Small intestine (tissue), 16 donors: ENCODE data around the gene TBCB. TPM values are rescaled to one million over a fixed set of nuclear protein-coding genes. Genes with fewer than 3 reads are reported as not detected.
A peak's percentile ranks its signal among the peaks of the same experiment; 100 is the strongest.
"Not testable (repeated sequence)": the region's sequence is repeated elsewhere in the genome, so short reads cannot be mapped to it uniquely, and the experiment has no call there.

Experiments used
- DNase-seq, 2 donors: peaks; one replicate each; pipeline versions ENCODE4 v3.0.0 to v3.0.0-alpha.2; 2013
- FAIRE-seq: peaks from 2 replicates; lab custom pipeline; 2012; peaks lifted over from hg19 to GRCh38; lab: Jason Lieb, UNC
- H3K27ac ChIP-seq, 3 donors: one replicate each; pipeline ENCODE4 v1.5.1; 2013; ENCODE audit warnings: low read length in 2 of 3, mild to moderate bottlenecking in 2 of 3, control low read depth in 1 of 3, inconsistent platforms in 1 of 3, low read depth in 1 of 3, moderate library complexity in 1 of 3
- H3K27me3 ChIP-seq, 3 donors: one replicate each; pipeline ENCODE4 v1.6.1; 2013; ENCODE audit warnings: low read length in 3 of 3, inconsistent platforms in 1 of 3; ENCODE audit not compliant: control insufficient read depth in 3 of 3, insufficient read depth in 3 of 3
- H3K36me3 ChIP-seq, 3 donors: one replicate each; pipeline ENCODE4 v1.6.1; 2013; ENCODE audit warnings: low read length in 3 of 3, inconsistent platforms in 1 of 3, low read depth in 1 of 3, mild to moderate bottlenecking in 1 of 3, moderate library complexity in 1 of 3; ENCODE audit not compliant: control insufficient read depth in 3 of 3, insufficient read depth in 2 of 3
- H3K4me1 ChIP-seq, 3 donors: one replicate each; pipeline ENCODE4 v1.6.1; 2013; ENCODE audit warnings: low read length in 2 of 3, inconsistent platforms in 1 of 3, low read depth in 1 of 3, mild to moderate bottlenecking in 1 of 3, moderate library complexity in 1 of 3; ENCODE audit not compliant: control insufficient read depth in 3 of 3, insufficient read depth in 2 of 3
- H3K4me3 ChIP-seq, 3 donors: one replicate each; pipeline ENCODE4 v1.5.1; 2013; ENCODE audit warnings: low read length in 3 of 3, control low read depth in 1 of 3, inconsistent platforms in 1 of 3, low read depth in 1 of 3, mild to moderate bottlenecking in 1 of 3, moderate library complexity in 1 of 3
- H3K9me3 ChIP-seq, 2 donors: one replicate each; pipeline ENCODE4 v1.6.1; 2013; ENCODE audit warnings: low read depth in 1 of 2, low read length in 1 of 2; ENCODE audit not compliant: control insufficient read depth in 2 of 2, insufficient read depth in 1 of 2
- WGBS, 3 donors: extraction: QIAGEN DNeasy Blood & Tissue Kit; methylation state at CpG; one replicate each; pipeline ENCODE4 v1.1.7; 2013; 5-methylcytosine and 5-hydroxymethylcytosine counted together
- long read RNA-seq, 10 donors: transcript quantifications; one replicate each; lab custom pipeline, GENCODE V29; 2026
- polyA plus RNA-seq, 4 donors: library from polyadenylated mRNA; stranded (reverse) in 3 of 4; unstranded in 1 of 4; fragments of 200-250 nt in 3 of 4; fragments of 120-200 nt in 1 of 4; gene quantifications; one replicate each; pipeline versions ENCODE4 v1.2.1 to v1.2.3, GENCODE V29; 2013
- donor health status: healthy with polysubstance abuse.
- donor health status: control.
- donor health status: control.
- donor health status: Bipolar disorder and iron deficiency.
- donor health status: healthy.

The TBCB gene
- polyA plus RNA-seq: 100 to 1,000 TPM in 3 of 4 donors, 10 to 100 TPM in 1; 75.0 to 133 (median 113) TPM
- long read RNA-seq, donor 1, transcript TBCB-201 (6 exons, 1,473 nt): major isoform, 51 of 66 reads
- long read RNA-seq, donor 1, transcript TBCB-208 (5 exons, 776 nt): minor isoform, 9 of 66 reads
- long read RNA-seq, donor 1, partial matches to known transcripts: 0 of 66 reads
- long read RNA-seq, donor 1, other reads (novel, unspliced or antisense): 0 of 66 reads
- long read RNA-seq, donor 2, transcript TBCB-201 (6 exons, 1,473 nt): major isoform, 9 of 10 reads
- long read RNA-seq, donor 2, partial matches to known transcripts: 0 of 10 reads
- long read RNA-seq, donor 2, other reads (novel, unspliced or antisense): 0 of 10 reads
- long read RNA-seq, donor 3, transcript TBCB-208 (5 exons, 776 nt): minor isoform, 6 of 37 reads
- long read RNA-seq, donor 3, transcript TBCB-201 (6 exons, 1,473 nt): major isoform, 20 of 37 reads
- long read RNA-seq, donor 3, partial matches to known transcripts: 7 of 37 reads
- long read RNA-seq, donor 3, other reads (novel, unspliced or antisense): 0 of 37 reads
- long read RNA-seq, donor 4, partial matches to known transcripts: 0 of 1 reads
- long read RNA-seq, donor 4, other reads (novel, unspliced or antisense): 0 of 1 reads
- long read RNA-seq, donor 5, transcript TBCB-201 (6 exons, 1,473 nt): major isoform, 7 of 17 reads
- long read RNA-seq, donor 5, partial matches to known transcripts: 6 of 17 reads
- long read RNA-seq, donor 5, other reads (novel, unspliced or antisense): 0 of 17 reads
- long read RNA-seq, donor 6, transcript TBCB-201 (6 exons, 1,473 nt): major isoform, 14 of 29 reads
- long read RNA-seq, donor 6, partial matches to known transcripts: 11 of 29 reads
- long read RNA-seq, donor 6, other reads (novel, unspliced or antisense): 0 of 29 reads
- long read RNA-seq, donor 7, transcript TBCB-201 (6 exons, 1,473 nt): major isoform, 75 of 446 reads
- long read RNA-seq, donor 7, partial matches to known transcripts: 70 of 446 reads
- long read RNA-seq, donor 7, other reads (novel, unspliced or antisense): 291 of 446 reads
- long read RNA-seq, donor 8, partial matches to known transcripts: 0 of 6 reads
- long read RNA-seq, donor 8, other reads (novel, unspliced or antisense): 0 of 6 reads
- long read RNA-seq, donor 9, partial matches to known transcripts: 0 of 7 reads
- long read RNA-seq, donor 9, other reads (novel, unspliced or antisense): 0 of 7 reads
- long read RNA-seq, donor 10, transcript TBCB-201 (6 exons, 1,473 nt): major isoform, 41 of 71 reads
- long read RNA-seq, donor 10, transcript TBCB-208 (5 exons, 776 nt): minor isoform, 7 of 71 reads
- long read RNA-seq, donor 10, partial matches to known transcripts: 18 of 71 reads
- long read RNA-seq, donor 10, other reads (novel, unspliced or antisense): 0 of 71 reads

- Histone ChIP-seq H3K9me3 (no peaks in the 10 kb centered on the region), H3K4me3 (peak within 1 kb of the TSS; percentile 59 to 94 (median 75)), H3K27me3 (no peaks in the 10 kb centered on the region), H3K27ac (peak within 1 kb of the TSS; percentile 77 to 91 (median 89)), H3K4me1 (peaks cover 2 to 11% (median 3%) of the 10 kb centered on the region in 3 donors), H3K36me3 (peaks cover 0 to 57% (median 2%) of the 10 kb centered on the region in 3 donors)
- DNase-seq: peak in 1 of 2 donors; percentile 81
- 3 to 5% (median 4%) methylated on average over 48 to 59 of the region's 59 CpGs for WGBS, 3 donors
- no peak for FAIRE-seq
These were observed at the start of gene TBCB for GRCh38 chr19:36115453-36116343. Gene TBCB, plus strand, starts transcription at chr19:36115468. Its CDS starts 93 bp downstream, at chr19:36115561.

- H3K4me1 ChIP-seq: no peaks in the 10 kb centered on the region
- no peaks in the 10 kb centered on the region for H3K9me3 ChIP-seq
- H3K27me3 ChIP-seq: no peaks in the 10 kb centered on the region
- FAIRE-seq: no peak
- peaks cover 0 to 26% (median 0%) of the 10 kb centered on the region in 3 donors for H3K36me3 ChIP-seq
- H3K4me3 ChIP-seq: no peak overlapping the region
- DNase-seq: no peak
- no peak overlapping the region for H3K27ac ChIP-seq
- 92 to 97% (median 92%) methylated on average over 11 of the region's 11 CpGs for WGBS, 3 donors
These were observed 47.6 kb upstream of the TBCB start for GRCh38 chr19:36067681-36068080.

- FAIRE-seq, DNase-seq, H3K27me3 ChIP-seq, H3K27ac ChIP-seq, H3K4me1 ChIP-seq, H3K9me3 ChIP-seq, H3K4me3 ChIP-seq: not testable (repeated sequence)
- peaks cover 0 to 33% (median 0%) of the 10 kb centered on the region in 3 donors for H3K36me3 ChIP-seq
- 98% methylated on average over 27 to 54 of the region's 57 CpGs for WGBS, 3 donors
These were observed 46.3 kb upstream of the TBCB start for GRCh38 chr19:36068810-36069499.

GRCh38 chr19:36072081-36072480, 43.2 kb upstream of the TBCB start:
- DNase-seq: no peak
- WGBS, 3 donors: 87 to 97% (median 90%) methylated on average over 8 of the region's 8 CpGs

GRCh38 chr19:36073121-36073876, 42.0 kb upstream of the TBCB start:
- Histone ChIP-seq H3K36me3 (peaks cover 0 to 13% (median 0%) of the 10 kb centered on the region in 3 donors), H3K27ac (no peak overlapping the region), H3K9me3 (no peaks in the 10 kb centered on the region), H3K4me1 (no peaks in the 10 kb centered on the region), H3K4me3 (no peak overlapping the region), H3K27me3 (no peaks in the 10 kb centered on the region)
- peak in 1 of 2 donors; percentile 47 for DNase-seq
- 72 to 80% (median 80%) methylated on average over 10 of the region's 10 CpGs for WGBS, 3 donors
- FAIRE-seq: no peak

More at GRCh38 chr19:36072081-36072480, 43.2 kb upstream of the TBCB start:
- Histone ChIP-seq H3K36me3 (peaks cover 0 to 22% (median 0%) of the 10 kb centered on the region in 3 donors), H3K4me1 (no peaks in the 10 kb centered on the region), H3K4me3 (no peak overlapping the region), H3K9me3 (no peaks in the 10 kb centered on the region), H3K27ac (no peak overlapping the region), H3K27me3 (no peaks in the 10 kb centered on the region)
- no peak for FAIRE-seq

GRCh38 chr19:36079389-36079945, 35.8 kb upstream of the TBCB start:
- FAIRE-seq: no peak
- Histone ChIP-seq H3K27me3 (no peaks in the 10 kb centered on the region), H3K27ac (no peak overlapping the region), H3K4me1 (no peaks in the 10 kb centered on the region), H3K9me3 (no peaks in the 10 kb centered on the region), H3K36me3 (peaks cover 0 to 18% (median 0%) of the 10 kb centered on the region in 3 donors), H3K4me3 (no peak overlapping the region)
- 88 to 99% (median 93%) methylated on average over 3 of the region's 3 CpGs for WGBS, 3 donors
- no peak for DNase-seq
